Ecto neural progenitor cell (in vitro differentiated cells): ENCODE measurements around the gene RSPH9.

Source experiments
- DNase-seq: peaks from one replicate; pipeline ENCODE4 v3.0.0-alpha.2; 2018; ENCODE audit warnings: low spot score

Gene RSPH9, protein sequence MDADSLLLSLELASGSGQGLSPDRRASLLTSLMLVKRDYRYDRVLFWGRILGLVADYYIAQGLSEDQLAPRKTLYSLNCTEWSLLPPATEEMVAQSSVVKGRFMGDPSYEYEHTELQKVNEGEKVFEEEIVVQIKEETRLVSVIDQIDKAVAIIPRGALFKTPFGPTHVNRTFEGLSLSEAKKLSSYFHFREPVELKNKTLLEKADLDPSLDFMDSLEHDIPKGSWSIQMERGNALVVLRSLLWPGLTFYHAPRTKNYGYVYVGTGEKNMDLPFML

GRCh38 chr6:43644940-43645612 is at the start of gene RSPH9:
Gene RSPH9 (plus strand): TSS chr6:43645036. CDS start chr6:43645099, 63 bp downstream.
- DNase-seq, result peak; percentile 93

GRCh38 chr6:43600595-43600994 is 44.2 kb upstream of the RSPH9 start:
- no peak for DNase-seq

- DNase-seq, result no peak
Measured at GRCh38 chr6:43604174-43604573, 40.7 kb upstream of the RSPH9 start.

GRCh38 chr6:43606019-43606418 is 38.8 kb upstream of the RSPH9 start:
- DNase-seq, result no peak

GRCh38 chr6:43608310-43608763 is 36.5 kb upstream of the RSPH9 start:
- peak; percentile 68 for DNase-seq

DNA sequence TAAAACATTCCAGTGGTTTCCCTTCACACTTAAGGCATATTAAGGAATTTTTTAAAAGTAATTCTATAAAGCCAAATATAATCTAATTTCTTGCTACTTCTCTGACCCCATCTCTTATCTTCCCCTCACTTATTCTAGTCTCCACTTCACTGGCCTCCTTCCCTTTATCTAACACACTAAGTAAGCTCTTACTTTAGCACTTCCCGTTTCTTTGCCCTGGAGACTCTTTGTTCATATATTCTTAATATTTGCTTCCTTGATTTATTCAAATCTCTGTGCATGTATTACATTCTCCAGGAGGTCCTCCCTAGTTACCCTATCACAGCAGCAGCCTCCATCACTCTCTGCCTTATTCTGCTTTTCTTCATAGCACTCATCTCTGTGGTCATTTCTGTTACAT is 36.0 kb upstream of the RSPH9 start:
- no peak for DNase-seq

- no peak for DNase-seq
Measured at GRCh38 chr6:43609402-43609801, 35.4 kb upstream of the RSPH9 start.

DNA sequence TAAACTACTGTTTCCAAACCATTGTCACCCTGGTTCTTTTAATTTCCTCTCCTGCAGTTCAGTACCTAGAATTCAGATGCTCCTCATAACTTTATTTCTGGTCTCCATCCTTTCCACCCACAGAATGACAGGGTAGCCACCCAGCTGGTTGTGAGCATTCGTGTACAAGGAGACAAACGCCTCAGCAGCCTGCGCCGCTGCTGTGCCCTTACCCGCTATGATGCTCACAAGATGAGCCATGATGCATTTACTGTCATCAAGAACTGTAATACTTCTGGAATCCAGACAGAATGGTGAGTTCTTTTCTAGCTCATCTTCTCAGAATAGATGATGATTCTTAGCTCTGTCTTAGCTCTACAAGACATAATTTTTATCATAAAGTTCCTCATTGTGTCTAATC is 34.4 kb upstream of the RSPH9 start:
- DNase-seq, result no peak

DNA sequence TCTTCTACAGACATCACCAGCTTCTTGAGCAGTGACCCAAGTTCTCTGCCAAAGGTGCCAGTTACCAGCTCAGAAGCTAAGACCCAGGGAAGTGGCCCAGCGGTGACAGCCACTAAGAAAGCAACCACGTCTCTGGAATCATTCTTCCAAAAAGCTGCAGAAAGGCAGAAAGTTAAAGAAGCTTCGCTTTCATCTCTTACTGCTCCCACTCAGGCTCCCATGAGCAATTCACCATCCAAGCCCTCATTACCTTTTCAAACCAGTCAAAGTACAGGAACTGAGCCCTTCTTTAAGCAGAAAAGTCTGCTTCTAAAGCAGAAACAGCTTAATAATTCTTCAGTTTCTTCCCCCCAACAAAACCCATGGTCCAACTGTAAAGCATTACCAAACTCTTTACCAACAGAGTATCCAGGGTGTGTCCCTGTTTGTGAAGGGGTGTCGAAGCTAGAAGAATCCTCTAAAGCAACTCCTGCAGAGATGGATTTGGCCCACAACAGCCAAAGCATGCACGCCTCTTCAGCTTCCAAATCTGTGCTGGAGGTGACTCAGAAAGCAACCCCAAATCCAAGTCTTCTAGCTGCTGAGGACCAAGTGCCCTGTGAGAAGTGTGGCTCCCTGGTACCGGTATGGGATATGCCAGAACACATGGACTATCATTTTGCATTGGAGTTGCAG is 31.0 kb upstream of the RSPH9 start:
- DNase-seq, result no peak

DNA sequence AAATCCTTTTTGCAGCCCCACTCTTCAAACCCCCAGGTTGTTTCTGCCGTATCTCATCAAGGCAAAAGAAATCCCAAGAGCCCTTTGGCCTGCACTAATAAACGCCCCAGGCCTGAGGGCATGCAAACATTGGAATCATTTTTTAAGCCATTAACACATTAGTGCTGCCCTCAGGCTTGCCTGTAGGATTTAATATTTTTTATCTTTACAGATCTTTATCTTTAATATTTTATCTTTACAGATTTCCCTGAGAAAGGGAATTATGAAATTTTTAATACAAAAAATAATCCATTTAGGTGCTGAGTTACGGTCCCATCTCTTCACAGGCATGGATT is 30.5 kb upstream of the RSPH9 start:
- DNase-seq, result no peak

DNA sequence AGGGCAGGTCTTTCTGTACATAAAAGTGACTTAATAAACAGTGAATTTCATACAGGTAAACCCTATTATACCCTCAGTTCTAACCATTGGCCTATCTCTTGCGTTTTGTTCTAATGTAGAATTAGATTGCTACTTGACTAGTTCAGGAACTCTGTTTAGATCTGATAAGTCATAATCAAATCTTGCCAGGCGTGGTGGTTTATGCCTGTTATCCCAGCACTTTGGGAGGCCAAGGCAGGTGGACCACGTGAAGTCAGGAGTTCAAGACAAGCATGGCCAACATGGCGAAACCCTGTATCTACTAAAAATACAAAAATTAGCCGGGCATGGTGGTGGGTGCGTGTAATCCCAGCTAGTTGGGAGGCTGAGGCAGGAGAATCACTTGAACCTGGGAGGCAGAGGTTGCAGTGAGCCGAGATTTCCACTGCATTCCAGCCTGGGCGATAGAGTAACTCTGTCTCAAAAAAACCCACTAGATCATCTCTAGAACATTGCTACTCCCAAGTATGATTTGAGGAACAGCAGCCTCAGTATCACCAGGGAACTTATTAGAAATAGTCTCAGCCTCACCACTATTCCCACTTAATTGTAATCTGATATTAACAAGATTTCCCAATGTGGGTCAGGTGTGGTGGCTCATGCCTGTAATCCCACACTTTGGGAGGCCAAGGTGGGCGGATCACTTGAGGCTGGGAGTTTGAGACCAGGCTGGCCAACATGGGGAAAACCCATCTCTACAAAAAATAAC is 27.9 kb upstream of the RSPH9 start:
- DNase-seq, result no peak

DNA sequence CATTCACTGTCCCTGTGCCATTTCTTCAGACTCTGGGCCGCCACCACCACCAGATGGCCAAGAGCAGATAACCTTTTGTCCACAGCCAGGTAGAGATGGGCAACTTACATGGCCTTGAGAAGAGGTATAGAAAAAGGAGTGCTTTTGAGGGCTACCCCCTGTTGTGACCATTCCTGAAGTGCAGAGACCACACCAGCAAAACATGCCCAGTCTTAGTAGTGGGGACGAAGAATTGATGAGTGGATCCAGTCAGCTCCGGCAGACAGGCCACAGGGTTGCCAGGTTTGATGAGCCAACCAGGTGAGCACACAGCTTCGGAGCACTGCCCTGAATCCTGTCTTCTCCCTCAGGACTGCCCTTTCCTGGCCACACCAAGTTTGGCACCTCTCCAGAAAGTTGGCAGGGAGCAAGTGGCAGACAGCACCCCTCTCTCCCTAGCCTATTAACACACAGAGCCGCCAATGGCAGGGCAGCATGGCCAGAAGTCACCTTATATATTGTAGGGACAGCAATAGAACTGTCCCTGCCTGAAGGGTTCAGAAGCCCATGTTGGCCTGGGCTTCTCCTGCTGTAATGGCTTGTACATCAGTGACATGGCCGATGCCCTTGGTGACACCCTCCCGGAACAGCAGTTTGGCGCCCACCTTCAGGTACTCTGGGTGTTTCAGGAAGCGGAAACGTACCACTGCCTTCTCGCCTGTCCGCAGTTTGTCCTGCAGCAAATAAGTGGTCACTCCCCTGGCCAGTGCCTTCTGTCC is 23.6 kb upstream of the RSPH9 start:
- no peak for DNase-seq

DNA sequence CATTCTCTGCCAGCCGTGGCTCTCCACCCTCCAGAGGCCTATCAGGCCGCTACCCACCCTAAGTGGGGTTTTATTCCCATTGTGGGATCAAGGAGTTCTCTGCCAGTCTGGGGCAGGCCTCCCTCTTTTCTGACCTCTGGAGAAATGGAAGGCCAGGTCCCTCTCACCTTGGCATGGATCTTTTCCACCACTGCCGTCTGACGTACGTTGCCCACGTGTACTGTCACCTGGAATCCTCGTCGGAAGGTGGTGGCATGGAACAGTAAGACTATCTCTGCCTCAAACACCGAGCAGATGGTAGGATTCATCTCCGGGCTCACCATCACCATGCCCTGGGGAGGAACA is 23.0 kb upstream of the RSPH9 start:
- no peak for DNase-seq

DNA sequence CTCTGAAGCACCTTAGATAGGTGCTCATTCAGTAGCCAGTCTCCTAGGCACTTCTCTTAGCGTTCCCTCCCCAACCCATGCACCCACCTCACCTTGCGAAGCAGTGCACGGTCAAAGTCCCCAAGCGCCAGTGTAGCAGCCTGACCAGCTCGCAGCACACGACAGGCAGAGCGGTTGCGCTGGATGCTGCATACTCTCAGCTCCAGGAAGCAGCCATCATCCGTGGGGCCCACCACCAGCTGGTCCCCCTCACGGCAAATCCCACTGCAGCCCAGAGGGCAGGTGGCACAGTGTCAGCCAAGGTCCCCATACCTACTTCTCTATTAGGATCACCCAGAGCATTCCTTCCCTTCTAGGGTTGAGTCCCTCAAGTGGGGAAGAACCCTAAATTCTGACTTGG is 22.3 kb upstream of the RSPH9 start:
- DNase-seq, result no peak

- no peak for DNase-seq
Measured at GRCh38 chr6:43623880-43624785, 20.7 kb upstream of the RSPH9 start.

DNA sequence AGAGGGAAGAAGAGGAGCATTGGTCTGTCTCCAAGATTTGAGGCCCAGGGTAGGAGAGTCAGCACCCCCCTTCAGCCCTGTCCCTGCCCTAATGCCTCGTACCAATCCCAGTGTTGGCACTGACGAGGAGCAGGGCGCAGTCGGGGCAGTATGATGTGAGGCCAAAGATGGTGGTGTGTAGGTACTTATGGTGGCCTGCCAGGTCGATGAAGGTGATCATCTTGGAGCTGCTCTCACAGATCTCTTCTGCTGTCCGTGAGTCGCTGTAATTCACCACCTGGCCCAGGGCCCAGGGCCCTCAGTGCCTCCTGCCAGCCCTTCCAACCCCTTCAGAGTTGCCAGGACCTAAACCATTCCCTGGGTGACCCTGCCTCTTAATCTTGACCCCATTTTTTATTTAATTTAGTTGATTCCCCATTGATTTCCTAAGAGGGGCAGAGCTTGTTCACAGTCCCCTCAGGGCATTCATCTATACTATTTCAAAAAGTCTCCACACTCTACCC is 20.0 kb upstream of the RSPH9 start:
- no peak for DNase-seq

DNA sequence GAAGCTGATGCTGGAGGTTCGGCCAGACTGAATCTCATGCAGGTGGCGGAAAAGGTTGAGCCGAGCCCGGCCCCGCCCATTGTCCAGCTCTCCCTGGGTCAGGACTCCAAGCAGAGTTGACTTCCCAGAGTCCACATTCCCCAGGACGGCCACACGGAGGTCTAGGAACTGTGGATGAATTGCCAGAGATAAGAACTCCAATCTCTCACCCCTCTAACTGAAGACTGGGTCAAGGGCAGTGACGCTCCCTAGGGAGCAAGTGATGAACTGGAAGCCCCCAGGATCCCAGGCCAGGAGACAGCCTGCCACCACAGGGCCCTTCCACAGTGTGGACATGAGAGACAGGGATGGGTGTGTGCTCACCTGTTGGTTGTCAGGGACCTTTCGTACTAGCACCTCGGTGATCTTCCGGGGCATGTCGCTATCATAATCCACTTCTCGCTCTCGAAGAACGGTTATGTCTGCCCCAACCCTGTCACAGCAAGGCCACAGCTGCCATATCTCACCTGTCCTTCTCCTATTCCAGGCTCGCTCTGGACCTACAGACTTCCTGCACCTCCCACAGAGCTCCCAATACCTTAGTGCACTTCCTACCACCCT is 19.3 kb upstream of the RSPH9 start:
- DNase-seq, result no peak

DNA sequence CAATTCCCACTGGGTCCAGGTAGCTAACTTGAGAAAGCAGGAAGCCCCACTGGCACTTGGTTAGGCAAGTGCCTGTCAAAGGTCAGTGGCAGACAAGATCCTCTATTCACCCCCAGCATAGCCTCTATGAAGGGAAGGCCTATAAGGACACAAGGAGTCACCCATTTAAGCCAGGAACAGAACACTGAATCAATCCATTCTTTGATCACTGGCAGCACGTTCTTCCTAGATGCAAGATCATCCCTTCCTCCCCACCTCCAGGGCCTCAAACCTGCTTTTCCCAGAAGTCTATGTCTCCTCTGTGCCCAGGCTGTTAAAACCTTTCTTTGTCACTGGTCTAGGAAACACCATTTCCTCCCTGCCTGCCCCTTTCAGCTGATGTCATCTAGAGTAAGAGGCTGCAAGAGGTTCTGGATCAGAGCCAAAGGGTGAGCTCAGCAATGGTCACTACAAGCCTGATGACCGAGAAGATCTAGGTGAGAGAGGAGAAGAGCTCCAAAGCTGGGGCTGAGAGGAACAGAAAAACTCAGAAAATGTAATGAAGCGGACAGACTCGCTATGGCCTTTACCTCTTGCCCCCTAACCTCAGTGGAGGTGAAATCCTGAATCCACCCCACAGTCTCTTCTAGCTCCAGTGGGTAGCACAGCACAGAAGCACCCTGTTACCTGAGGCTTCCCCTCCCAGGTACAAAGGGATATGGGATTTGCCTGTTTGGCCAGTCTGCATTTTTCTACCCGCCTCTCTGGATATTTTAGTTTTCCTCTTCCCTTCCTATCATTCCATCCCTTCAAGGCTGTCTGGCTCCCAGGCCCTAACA is 17.6 kb upstream of the RSPH9 start:
- DNase-seq, result no peak

- peak; percentile 75 for DNase-seq
Measured at GRCh38 chr6:43628393-43629103, 16.3 kb upstream of the RSPH9 start.
